ENCODE results near the gene UNC119B. TPM values are rescaled to one million over a fixed set of nuclear protein-coding genes. Genes with fewer than 3 reads are reported as not detected.

The UNC119B gene
- total and polyA plus RNA-seq, 2 of the 4 experiments (the other 2 are of a cell fraction): 8.4 to 21.6 TPM

DNA sequence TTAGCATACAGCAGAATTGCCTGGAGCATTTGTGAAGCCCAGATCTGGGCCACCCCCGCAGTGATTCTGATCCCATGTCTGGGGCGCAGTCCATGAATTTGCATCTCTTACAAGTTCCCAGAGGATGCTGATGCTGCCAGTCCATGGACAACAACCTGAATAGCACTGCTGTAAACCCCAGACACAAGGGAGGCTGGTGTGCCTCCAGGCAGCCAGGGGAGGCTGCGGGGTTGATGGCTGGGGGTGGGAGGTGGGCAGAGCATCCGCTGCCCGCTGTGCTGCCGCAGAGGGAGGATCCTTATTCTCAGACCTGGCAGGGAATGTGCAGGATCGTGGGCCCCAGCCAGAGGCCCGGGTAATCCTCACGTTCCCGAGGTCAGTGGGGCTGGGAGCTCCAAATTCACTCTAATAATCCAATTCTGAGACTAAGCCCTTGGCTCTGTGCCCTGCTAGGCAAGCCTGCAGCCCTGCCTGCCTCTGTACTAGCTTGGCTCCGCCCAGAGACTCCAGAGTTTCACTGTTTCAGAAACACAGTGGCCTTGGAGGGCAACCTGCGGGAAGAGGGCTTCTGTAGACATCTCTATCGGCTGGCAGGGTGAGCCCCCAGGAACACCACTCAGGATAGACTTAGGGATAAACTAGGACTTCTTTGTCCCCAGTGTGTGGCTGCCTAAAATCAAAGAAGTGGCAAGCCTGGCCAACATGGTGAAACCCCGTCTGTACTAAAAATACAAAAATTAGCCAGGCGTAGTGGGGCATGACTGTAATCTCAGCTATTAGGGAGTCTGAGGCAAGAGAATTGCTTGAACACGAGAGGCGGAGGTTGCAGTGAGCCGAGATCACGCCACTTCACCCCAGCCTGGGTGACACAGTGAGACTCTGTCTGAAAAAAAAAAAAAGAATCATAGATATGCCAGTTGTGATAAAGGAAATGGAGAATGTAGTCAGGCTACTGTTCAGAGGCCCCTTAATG lies 41.1 kb upstream of the UNC119B start:
- Histone ChIP-seq H3K27ac (ENCODE audit: insufficient read depth, low read length) (no peak overlapping the region), H3K4me3 (ENCODE audit: insufficient read depth, low read depth, low read length) (no peak overlapping the region), H3K9me1 (ENCODE audit: insufficient read depth, low read length) (no peaks in the 10 kb centered on the region), H3K4me1 (ENCODE audit: control insufficient read depth, insufficient read depth, low read length) (no peaks in the 10 kb centered on the region), H3K14ac (replicated peaks; ENCODE audit: low read depth, low read length) (no peak overlapping the region), H2BK120ac (ENCODE audit: low read depth, low read length) (no peak overlapping the region), H3K18ac (ENCODE audit: low read depth, low read length) (no peak overlapping the region), H2BK15ac (ENCODE audit: low read depth, low read length) (no peak overlapping the region), H3K4ac (ENCODE audit: low read depth, low read length) (no peak overlapping the region), H4K20me1 (ENCODE audit: insufficient read depth, low read length) (no peaks in the 10 kb centered on the region), H2AK9ac (replicated peaks; ENCODE audit: low read depth, low read length, poor library complexity) (no peak overlapping the region), H3K27me3 (ENCODE audit: control insufficient read depth, insufficient read depth, low read length) (peaks cover 13% of the 10 kb centered on the region), H4K8ac (ENCODE audit: low read depth in 2 of 2, low read length in 2 of 2) (no peak overlapping the region), H3K79me1 (ENCODE audit: low read depth in 1 of 2, low read length in 2 of 2) (no peaks in the 10 kb centered on the region), H4K91ac (ENCODE audit: insufficient read depth, low read depth, low read length) (no peak overlapping the region), H4K5ac (ENCODE audit: low read depth, low read length) (no peak overlapping the region), H3K23ac (ENCODE audit: low read depth, low read length) (no peak overlapping the region), H3K4me2 (ENCODE audit: low read depth, low read length) (no peak overlapping the region), H3K9me3 (ENCODE audit: control insufficient read depth, insufficient read depth, low read length) (no peaks in the 10 kb centered on the region), H3K56ac (ENCODE audit: extremely low read depth, insufficient read depth, low read length) (no peak overlapping the region), H2AFZ (replicated peaks; ENCODE audit: low read length, poor library complexity) (peak overlapping the region; percentile 68), H2BK5ac (ENCODE audit: low read depth, low read length, poor library complexity, severe bottlenecking) (no peak overlapping the region), H3K9ac (ENCODE audit: low read depth, low read length) (no peak overlapping the region), H3K36me3 (ENCODE audit: control insufficient read depth, insufficient read depth, low read length) (no peaks in the 10 kb centered on the region), H2AK5ac (ENCODE audit: low read depth, low read length) (no peak overlapping the region), H2BK20ac (ENCODE audit: low read depth, low read length) (no peak overlapping the region)
- dilution Hi-C loops (cut with HindIII; ENCODE audit: low sequenced_read_pairs, unreplicated experiment) (no loop called here), in situ Hi-C loops (cut with MboI; ENCODE audit: low sequenced_read_pairs) (no loop called here), intact Hi-C loops (cut with micrococcal nuclease) (no loop called here)
- no TSS peak for BruUV-seq (replicated peaks)
- DNase-seq (no peak), ATAC-seq (ENCODE audit: low read depth) (peak; percentile 82)
- TF ChIP-seq, protein P1, sequence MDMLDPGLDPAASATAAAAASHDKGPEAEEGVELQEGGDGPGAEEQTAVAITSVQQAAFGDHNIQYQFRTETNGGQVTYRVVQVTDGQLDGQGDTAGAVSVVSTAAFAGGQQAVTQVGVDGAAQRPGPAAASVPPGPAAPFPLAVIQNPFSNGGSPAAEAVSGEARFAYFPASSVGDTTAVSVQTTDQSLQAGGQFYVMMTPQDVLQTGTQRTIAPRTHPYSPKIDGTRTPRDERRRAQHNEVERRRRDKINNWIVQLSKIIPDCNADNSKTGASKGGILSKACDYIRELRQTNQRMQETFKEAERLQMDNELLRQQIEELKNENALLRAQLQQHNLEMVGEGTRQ (IDR thresholded peaks at IDR 0.05; ENCODE audit: low read depth, low read length): no peak
- TF ChIP-seq RFX5 (IDR thresholded peaks at IDR 0.05; ENCODE audit: low read depth, low read length): no peak
- TF ChIP-seq BHLHE40 (IDR thresholded peaks at IDR 0.05; ENCODE audit: low read depth, low read length): no peak
- TF ChIP-seq POLR2A (IDR thresholded peaks at IDR 0.05; ENCODE audit: low read depth, low read length): no peak
- TF ChIP-seq, protein P2, sequence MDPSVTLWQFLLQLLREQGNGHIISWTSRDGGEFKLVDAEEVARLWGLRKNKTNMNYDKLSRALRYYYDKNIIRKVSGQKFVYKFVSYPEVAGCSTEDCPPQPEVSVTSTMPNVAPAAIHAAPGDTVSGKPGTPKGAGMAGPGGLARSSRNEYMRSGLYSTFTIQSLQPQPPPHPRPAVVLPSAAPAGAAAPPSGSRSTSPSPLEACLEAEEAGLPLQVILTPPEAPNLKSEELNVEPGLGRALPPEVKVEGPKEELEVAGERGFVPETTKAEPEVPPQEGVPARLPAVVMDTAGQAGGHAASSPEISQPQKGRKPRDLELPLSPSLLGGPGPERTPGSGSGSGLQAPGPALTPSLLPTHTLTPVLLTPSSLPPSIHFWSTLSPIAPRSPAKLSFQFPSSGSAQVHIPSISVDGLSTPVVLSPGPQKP (IDR thresholded peaks at IDR 0.05; ENCODE audit: borderline replicate concordance, low read depth, low read length): no peak
- no peak for TF ChIP-seq RCOR1 (IDR thresholded peaks at IDR 0.05; ENCODE audit: insufficient replicate concordance, low read length)
- no peak for TF ChIP-seq MXI1 (IDR thresholded peaks at IDR 0.05; ENCODE audit: borderline replicate concordance, low read depth, low read length)
- no peak for TF ChIP-seq MAZ (IDR thresholded peaks at IDR 0.05; ENCODE audit: borderline replicate concordance, low read depth, low read length)
- ChIA-PET CTCF (interaction anchor here (0.6 kb wide), 1 partner anchor 276 kb away, joined by 3 read pairs; no protein-coding TSS in a partner anchor), POLR2A (ENCODE audit: unreplicated experiment) (no interaction called here)
- WGBS, 2 experiments (ENCODE audit: extremely low coverage in 2 of 2, insufficient read length in 1 of 2): 48% methylated on average over 8 of the region's 19 CpGs; no CpG with 5 or more reads in 1 of the 2 experiments

Data from IMR-90 (cell line).